Posterior vena cava (tissue), 2 donors: Measurements from ENCODE around the gene TSC22D2. TPM values are rescaled to one million over a fixed set of nuclear protein-coding genes. Genes with fewer than 3 reads are reported as not detected.
"Not testable (repeated sequence)": the region's sequence is repeated elsewhere in the genome, so short reads cannot be mapped to it uniquely, and the experiment has no call there.

Source experiments
- DNase-seq: peaks from one replicate; pipeline ENCODE4 v3.0.0-alpha.2; 2020; ENCODE audit warnings: low spot score
- intact Hi-C, 2 donors: fragments of 100-400 bp; cut with DNase I; formaldehyde crosslinking; loops; one replicate each; pipeline versions ENCODE4 v1.14.1 to v1.14.2; 2022 to 2023
- total RNA-seq, 2 donors: library from RNA; stranded (reverse); fragmentation: NEBNext Ultra II Directional; extraction: Animal tissue kit (Norgen Biotek cat#: 25700); gene quantifications; one replicate each; pipeline ENCODE4 v1.2.1, GENCODE V29; 2021
- donor health status: DM: yes; HTN: yes; CAD: no.
- donor health status: DM: yes; HTN: yes; CAD: no.

TSC22D2 gene
- total RNA-seq, 2 donors from 2014 or later, result 41.8 to 68.1 TPM

GRCh38 chr3:150464684-150465083, 56.6 kb downstream of the TSC22D2 start:
- intact Hi-C loops, result no loop called here
- DNase-seq, result no peak

DNA sequence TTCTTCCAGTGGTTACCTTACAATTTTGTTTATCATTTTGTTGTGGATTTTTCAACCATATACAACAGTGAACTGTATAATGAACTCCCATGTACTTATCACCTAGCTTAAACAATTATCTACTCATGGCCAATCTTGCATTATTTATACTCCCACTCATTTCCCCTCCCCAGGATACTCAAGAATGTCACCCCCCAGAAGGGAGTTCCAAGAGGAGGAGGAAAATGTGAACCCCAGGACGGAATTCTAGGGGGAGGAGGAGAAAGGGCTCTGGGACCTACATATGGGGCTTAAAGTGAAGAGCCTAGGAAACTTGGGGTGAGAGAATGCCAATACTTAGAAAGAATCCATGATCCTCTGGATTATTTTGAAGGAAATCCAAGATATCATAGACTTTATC, 59.3 kb downstream of the TSC22D2 start:
- intact Hi-C loops, result no loop called here
- DNase-seq, result no peak

DNA sequence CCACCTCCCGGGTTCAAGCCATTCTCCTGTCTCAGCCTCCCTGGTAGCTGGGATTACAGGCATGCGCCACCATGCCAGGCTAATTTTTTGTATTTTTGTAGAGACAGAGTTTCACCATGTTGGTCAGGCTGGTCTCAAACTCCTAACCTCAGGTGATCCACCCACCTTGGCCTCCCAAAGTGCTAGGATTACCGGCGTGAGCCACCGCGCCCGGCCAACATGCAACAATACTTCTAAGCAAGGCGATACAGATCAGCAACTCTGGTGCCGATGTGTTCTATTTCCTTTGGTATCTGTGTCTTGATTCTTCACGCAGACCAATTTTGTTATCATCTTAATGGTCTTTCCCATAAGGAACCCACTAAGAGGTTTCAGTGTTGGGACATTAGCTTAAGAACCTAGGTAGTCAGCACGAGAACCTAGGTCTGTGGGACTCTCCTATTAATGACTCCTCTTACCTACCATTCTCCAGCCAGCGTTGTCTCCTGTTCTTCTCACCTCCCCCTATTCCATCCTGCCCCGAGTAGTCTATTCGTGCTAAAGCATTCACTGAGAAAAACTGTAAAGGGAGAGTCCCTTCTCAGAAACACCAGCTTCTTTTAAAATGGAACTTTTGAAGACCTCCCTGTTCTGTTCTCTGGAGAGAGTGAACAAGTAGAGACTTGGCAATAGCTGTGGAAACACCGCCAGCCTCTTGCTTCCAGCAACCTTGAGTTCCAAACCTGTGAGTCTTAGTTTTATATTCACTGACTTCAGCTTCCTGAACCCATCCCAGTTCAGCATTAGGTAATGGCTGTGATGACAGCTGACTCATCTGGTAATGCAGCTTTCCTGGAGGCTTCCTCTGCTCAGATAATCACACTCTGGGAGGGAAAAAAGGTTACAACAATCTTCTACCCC, 61.2 kb downstream of the TSC22D2 start:
- peak; percentile 82 for DNase-seq
- intact Hi-C loops, result no loop called here

- DNase-seq, result no peak
- intact Hi-C loops, result loop anchor here in 1 of 2 donors (10.0 kb wide), 1 partner anchor 55 kb away; no protein-coding TSS in a partner anchor
Observed at GRCh38 chr3:150469931-150470740, 62.0 kb downstream of the TSC22D2 start.

- intact Hi-C loops, result loop anchor here in 1 of 2 donors (10.0 kb wide), 1 partner anchor 58 kb away; no protein-coding TSS in a partner anchor
- DNase-seq, result no peak
Observed at GRCh38 chr3:150472421-150472820, 64.3 kb downstream of the TSC22D2 start.

DNA sequence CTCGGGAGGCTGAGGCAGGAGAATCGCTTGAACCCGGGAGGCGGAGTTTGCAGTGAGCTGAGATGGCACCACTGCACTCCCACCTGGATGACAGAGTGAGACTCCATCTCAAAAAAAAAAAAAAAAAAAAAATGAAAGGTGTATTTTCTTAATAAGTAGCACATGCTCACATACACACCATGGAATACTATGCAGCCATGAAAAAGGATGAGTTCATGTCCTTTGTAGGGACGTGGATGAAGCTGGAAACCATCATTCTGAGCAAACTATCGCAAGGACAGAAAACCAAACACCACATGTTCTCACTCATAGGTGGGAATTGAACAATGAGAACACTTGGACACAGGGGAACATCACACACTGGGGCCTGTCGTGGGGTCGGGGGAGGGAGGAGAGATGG, 65.1 kb downstream of the TSC22D2 start:
- intact Hi-C loops, result loop anchor here in 1 of 2 donors (10.0 kb wide), 1 partner anchor 58 kb away; no protein-coding TSS in a partner anchor
- not testable (repeated sequence) for DNase-seq

DNA sequence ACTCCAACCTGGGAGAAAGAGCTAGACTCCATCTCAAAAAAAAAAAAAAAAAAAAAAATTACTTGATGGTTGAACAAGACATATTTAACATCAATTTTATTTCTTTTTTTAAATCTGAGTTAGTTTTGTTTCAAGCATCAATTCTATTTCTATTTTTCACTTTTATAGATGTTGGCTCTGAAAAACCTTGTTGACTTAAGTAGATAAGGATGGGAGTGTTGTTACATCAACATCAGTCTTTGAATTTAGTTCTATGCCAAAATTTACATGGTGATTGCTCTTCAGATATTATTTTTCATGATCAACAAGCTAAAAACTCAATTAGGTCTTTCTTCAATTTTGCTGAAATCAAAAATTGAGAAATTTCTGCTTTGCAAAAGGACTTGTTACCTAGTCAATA, 71.3 kb downstream of the TSC22D2 start:
- DNase-seq, result no peak
- intact Hi-C loops, result loop anchor here in 1 of 2 donors (10.0 kb wide), 1 partner anchor 65 kb away; no protein-coding TSS in a partner anchor

DNA sequence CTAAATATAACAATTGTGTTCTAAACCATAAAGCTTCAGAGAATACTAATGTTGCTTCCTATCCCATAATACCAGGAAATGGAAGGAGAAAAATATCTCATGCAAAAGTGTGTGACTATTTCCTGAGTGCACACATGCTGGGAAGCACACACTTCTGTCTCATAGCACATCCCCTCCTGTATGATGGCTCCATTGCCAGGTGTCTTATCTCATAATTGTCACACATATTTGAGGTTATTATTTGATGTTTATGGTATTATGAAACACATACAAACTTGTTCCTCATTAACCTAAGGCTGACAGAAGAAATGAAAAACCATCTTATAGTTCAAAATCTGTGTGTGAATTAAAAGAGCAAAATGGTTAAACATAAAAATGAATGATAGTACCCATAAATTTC, 72.8 kb downstream of the TSC22D2 start:
- DNase-seq, result no peak
- intact Hi-C loops, result no loop called here

- intact Hi-C loops, result no loop called here
- DNase-seq, result no peak
Observed at GRCh38 chr3:150483226-150483625, 75.1 kb downstream of the TSC22D2 start.

DNA sequence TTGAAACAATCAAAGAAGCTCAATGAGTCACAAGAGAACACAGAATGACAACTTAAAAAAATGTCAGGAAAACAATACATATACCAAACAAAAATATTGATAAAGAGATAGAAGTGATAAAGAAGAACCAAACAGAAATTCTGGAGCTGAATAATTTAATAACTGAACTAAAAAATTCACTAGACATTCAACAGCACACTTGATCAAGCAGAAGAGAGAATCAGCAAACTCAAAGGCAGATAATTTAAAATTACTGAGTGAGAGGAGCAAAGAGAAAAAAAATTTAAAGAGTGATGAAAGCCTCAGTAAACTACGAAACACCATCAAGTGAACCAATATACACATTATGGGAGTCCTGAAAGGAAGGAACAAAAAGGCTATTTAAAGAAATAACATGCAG, 76.3 kb downstream of the TSC22D2 start:
- DNase-seq, result no peak

DNA sequence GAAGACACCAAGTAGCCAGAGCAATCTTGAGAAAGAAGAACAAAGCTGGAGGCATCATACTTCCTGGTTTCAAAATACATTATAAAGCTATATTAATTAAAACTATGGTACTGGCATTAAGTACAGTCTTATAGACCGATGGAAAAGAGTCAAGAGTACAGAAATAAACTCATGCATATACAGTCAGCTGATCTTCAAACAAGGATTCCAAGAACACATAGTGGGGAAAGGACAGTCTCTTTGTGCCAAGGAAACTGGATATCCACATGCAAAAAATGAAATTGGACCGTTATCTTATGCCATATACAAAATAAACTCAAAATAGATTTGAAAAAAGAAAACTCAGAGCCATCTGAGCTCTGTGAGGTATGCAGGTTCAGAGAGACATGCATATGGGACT, 80.8 kb downstream of the TSC22D2 start:
- intact Hi-C loops, result no loop called here
- DNase-seq, result no peak

More for the DNA sequence above, 76.3 kb downstream of the TSC22D2 start:
- intact Hi-C loops, result no loop called here

- intact Hi-C loops, result loop anchor here in 1 of 2 donors (10.0 kb wide), 1 partner anchor 526 kb away; no protein-coding TSS in a partner anchor
- DNase-seq, result no peak
Observed at GRCh38 chr3:150490277-150490986, 82.3 kb downstream of the TSC22D2 start.

- intact Hi-C loops, result loop anchor here in 1 of 2 donors (10.0 kb wide), 1 partner anchor 530 kb away; no protein-coding TSS in a partner anchor
- DNase-seq, result no peak
Observed at GRCh38 chr3:150494411-150494977, 86.4 kb downstream of the TSC22D2 start.

DNA sequence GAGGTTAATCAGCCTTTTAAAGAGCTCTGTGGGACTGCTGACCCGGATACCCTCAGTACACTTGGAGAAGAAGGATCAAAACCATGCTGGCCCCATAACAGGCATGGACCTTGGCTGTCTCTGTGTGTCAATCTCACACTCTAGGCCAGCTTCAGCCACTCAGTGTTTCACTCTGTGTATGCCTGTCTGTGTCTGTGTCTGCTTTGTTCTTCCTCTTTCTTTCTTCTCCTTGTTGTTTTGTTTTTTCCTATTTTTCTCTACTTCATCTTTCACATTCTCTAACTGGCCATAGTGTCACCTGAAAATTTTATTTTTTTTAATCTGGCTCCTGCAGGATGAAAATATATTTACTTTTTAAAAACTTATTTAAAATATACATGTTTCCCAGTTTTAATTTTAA, 87.1 kb downstream of the TSC22D2 start:
- intact Hi-C loops, result loop anchor here in 1 of 2 donors (5.0 to 10.0 kb wide), 2 partner anchors 273 to 530 kb away; no protein-coding TSS in a partner anchor
- DNase-seq, result no peak

DNA sequence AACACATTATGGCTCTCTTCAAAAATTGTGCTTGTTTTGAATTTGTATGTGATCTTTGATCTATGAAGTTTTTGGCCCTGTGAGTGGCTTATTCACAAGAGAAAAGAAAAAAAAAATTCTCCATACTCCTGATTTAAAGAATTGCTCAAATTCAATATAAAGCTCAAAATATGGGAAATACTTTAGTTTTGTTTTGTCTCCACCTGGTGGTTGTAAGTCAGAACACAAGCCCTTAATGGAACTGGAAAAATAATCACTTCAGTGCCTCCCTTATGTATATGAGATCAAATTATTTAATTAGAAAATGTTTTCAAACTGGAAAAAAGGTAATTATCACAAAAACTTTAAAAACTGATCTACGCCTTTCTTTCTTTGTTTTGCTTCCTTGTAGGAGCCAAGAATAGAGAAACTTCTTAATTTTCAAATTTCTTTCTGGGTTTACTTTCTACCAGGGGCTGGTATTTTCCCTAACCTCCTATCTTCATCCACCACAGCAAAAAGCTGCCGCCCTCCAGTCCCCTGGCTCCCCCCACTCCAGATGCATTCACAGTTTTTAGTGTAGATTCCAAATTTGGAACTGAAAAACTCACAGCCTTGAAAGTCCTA, 87.6 kb downstream of the TSC22D2 start:
- intact Hi-C loops, result loop anchor here in 1 of 2 donors (5.0 to 10.0 kb wide), 2 partner anchors 273 to 531 kb away; no protein-coding TSS in a partner anchor
- no peak for DNase-seq

DNA sequence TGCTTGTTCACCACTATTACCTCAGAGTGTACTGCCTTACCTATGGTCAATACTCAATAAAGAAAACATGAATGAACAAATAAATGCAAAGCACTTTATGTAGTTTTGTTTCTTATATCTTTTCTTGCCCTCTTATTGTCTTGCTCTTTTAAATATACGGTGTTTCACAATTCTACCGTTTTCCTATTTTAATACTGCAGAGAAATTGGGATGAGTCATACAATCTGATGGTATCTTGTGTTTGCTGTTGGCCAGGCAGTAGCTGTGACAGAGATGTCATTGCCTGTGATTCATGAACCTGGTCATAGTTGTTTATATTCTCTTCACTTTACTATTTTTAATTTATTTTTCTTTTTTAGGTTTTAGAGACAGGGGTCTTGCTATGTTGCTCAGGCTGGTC, 89.9 kb downstream of the TSC22D2 start:
- intact Hi-C loops, result loop anchor here in 1 of 2 donors (5.0 to 10.0 kb wide), 2 partner anchors 276 to 533 kb away; no protein-coding TSS in a partner anchor
- DNase-seq, result no peak

- intact Hi-C loops, DNase-seq: not testable (repeated sequence)
Observed at GRCh38 chr3:150500960-150501359, 92.9 kb downstream of the TSC22D2 start.

- intact Hi-C loops, result no loop called here
- DNase-seq, result no peak
Observed at GRCh38 chr3:150503402-150504099, 95.5 kb downstream of the TSC22D2 start.
